ENCODE data around the gene SNCB.

DNA sequence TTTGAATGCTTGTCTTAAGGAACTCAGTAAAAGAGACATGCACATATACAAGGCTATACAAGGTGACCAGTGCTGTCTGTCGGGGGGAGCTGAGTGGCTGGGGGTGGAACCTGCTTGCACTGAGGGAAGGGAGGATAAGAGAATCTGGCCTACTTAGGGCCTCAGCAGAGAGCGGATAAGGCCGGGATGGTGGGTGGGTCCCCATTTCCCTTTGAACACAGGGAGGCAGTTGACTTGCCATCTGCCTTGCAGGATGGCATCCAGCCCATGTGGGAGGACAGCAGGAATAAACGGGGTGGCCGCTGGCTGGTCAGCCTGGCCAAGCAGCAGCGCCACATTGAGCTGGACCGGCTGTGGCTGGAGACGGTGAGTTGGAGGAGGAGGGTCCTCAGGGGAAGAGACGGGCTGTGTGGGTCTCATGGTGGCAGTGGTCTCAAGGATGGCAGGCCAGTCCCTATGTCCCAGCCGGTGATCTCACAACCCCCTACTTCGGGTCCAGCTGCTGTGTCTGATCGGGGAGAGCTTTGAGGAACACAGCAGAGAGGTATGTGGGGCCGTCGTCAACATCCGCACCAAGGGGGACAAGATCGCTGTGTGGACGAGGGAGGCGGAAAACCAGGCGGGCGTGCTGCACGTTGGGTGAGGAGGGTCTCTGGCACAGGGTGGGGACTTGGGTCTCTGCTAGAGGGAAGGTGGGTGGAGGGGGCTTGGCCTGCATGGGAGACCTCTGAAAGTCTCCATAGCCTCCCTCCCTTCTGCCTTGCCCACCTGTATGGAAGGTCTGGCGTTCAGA, 14.7 kb upstream of the SNCB start:
- TF ChIP-seq REST (IDR thresholded peaks at IDR 0.05; ENCODE audit: low read depth, low read length) (no peak), CTCF (IDR thresholded peaks at IDR 0.05) (no peak), RXRA (IDR thresholded peaks at IDR 0.05; ENCODE audit: borderline replicate concordance, low read depth) (no peak), YY1 (IDR thresholded peaks at IDR 0.05; ENCODE audit: low read depth) (no peak), SIN3A (IDR thresholded peaks at IDR 0.05; ENCODE audit: borderline replicate concordance, low read depth, low read length) (no peak), CHD2 (IDR thresholded peaks at IDR 0.05; ENCODE audit: low read length, partially characterized antibody) (no peak)
